PC-9 (cell line): Measurements from ENCODE around the gene OSGEPL1.

Experiments
- EZH2 ChIP-seq: fragments of 200-600 bp; sonication (generic); IDR thresholded peaks from 2 replicates; pipeline ENCODE4 v1.8.0; 2017; ENCODE audit warnings: antibody characterized with exemption, low read depth
- TF ChIP-seq, protein P1 (sequence below): fragments of 200-600 bp; sonication (generic); conservative IDR thresholded peaks from 2 replicates; pipeline ENCODE4 v1.6.1; 2017; ENCODE audit warnings: mixed run types, antibody characterized with exemption, mild to moderate bottlenecking, moderate library complexity

DNA sequence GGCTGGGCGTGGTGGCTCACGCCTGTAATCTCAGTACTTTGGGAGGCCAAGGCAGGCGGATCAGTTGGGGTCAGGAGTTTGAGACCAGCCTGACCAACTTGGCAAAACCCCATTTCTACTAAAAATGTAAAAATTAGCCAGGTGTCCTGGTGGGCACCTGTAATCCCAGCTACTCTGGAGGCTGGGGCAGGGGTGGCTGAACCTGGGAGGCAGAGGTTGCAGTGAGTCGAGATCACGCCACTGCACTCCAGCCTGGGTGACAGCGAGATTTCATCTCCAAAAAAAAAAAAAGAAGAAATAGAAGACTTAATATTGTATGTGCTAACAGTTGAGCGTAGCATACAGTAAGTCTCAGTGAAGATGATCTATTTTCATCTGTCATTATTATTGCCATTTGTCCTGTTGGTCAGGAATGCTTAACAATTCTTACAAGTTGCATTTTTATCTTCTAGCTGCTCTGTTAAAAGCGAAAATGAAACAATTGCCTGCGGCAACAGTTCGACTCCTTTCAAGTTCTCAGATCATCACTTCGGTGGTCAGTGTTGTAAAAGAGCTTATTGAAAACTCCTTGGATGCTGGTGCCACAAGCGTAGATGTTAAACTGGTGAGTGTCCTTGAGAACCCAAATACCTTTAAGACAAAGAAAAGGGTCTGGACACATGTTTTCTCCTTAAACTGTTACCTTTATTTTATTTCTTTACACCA lies 28.9 kb upstream of the OSGEPL1 start:
- TF ChIP-seq EZH2 = no peak
- TF ChIP-seq, protein P1, sequence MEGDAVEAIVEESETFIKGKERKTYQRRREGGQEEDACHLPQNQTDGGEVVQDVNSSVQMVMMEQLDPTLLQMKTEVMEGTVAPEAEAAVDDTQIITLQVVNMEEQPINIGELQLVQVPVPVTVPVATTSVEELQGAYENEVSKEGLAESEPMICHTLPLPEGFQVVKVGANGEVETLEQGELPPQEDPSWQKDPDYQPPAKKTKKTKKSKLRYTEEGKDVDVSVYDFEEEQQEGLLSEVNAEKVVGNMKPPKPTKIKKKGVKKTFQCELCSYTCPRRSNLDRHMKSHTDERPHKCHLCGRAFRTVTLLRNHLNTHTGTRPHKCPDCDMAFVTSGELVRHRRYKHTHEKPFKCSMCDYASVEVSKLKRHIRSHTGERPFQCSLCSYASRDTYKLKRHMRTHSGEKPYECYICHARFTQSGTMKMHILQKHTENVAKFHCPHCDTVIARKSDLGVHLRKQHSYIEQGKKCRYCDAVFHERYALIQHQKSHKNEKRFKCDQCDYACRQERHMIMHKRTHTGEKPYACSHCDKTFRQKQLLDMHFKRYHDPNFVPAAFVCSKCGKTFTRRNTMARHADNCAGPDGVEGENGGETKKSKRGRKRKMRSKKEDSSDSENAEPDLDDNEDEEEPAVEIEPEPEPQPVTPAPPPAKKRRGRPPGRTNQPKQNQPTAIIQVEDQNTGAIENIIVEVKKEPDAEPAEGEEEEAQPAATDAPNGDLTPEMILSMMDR = no peak
